Mesothelial cell of epicardium (in vitro differentiated cells): ENCODE data around the gene KIAA0408. TPM values are rescaled to one million over a fixed set of nuclear protein-coding genes. Genes with fewer than 3 reads are reported as not detected.
A peak's percentile ranks its signal among the peaks of the same experiment; 100 is the strongest.

ENCODE experiments used
- DNase-seq, 2 experiments: peaks; one replicate each; pipeline ENCODE4 v3.0.0; 2021; ENCODE audit warnings: low spot score in 2 of 2; ENCODE audit not compliant: unreplicated experiment in 2 of 2
- H3K27ac Mint-ChIP-seq: 2 replicates; pipeline ENCODE4 v1.8.0; 2021; ENCODE audit warnings: mixed read lengths
- H3K27me3 Mint-ChIP-seq: 2 replicates; pipeline ENCODE4 v1.8.0; 2021; ENCODE audit warnings: low read depth, mixed read lengths
- H3K36me3 Mint-ChIP-seq: 2 replicates; pipeline ENCODE4 v1.8.0; 2021; ENCODE audit warnings: mixed read lengths
- H3K4me1 Mint-ChIP-seq: 2 replicates; pipeline ENCODE4 v1.8.0; 2021; ENCODE audit warnings: mixed read lengths
- H3K4me3 Mint-ChIP-seq: 2 replicates; pipeline ENCODE4 v1.8.0; 2021; ENCODE audit warnings: mild to moderate bottlenecking, moderate library complexity, mixed read lengths
- H3K9me3 Mint-ChIP-seq: 2 replicates; pipeline ENCODE4 v1.8.0; 2021; ENCODE audit warnings: mixed read lengths
- total RNA-seq: library from RNA; stranded (reverse); gene quantifications from 3 replicates; pipeline ENCODE4 v1.2.1, GENCODE V29; 2021
- TF ChIP-seq, protein P1 (sequence below): fragments of 200-600 bp; sonication (generic); IDR thresholded peaks from one replicate; pipeline ENCODE4 v1.5.0; 2021; ENCODE audit warnings: antibody characterized with exemption; ENCODE audit not compliant: unreplicated experiment

KIAA0408 gene
- total RNA-seq, result 0.25 to 0.58 TPM (median 0.27 TPM) in 3 replicates

DNA sequence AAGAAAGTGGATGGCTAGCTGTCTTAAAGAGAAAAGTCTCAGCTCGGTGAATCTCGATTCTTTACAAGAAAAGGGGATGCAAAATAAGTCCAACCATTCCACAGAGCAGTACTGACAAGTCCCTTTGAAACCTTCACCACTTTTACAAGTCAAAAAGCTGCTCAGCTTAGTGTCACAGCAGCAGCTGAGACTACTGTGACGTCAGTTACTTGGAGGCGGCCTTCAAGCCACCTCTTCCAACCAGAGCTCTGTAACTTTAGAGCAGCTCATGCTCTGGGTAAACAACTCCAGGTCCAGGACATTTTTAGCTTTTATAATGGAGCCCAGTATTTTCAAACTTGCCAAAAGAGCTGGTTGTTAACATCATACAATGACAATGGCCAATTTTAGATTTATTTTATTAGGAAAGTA lies at the start of gene KIAA0408:
KIAA0408 (minus strand) TSS at position 159 of the 411 bp plus-strand sequence. CDS start 5,408 bp downstream, outside the sequence.
- Mint-ChIP-seq H3K27ac (peak within 1 kb of the TSS; percentile 37), H3K4me1 (peaks cover 21% of the 10 kb centered on the region), H3K4me3 (peak within 1 kb of the TSS; percentile 13), H3K9me3 (no peaks in the 10 kb centered on the region), H3K27me3 (no peaks in the 10 kb centered on the region), H3K36me3 (no peaks in the 10 kb centered on the region)
- TF ChIP-seq, protein P1, sequence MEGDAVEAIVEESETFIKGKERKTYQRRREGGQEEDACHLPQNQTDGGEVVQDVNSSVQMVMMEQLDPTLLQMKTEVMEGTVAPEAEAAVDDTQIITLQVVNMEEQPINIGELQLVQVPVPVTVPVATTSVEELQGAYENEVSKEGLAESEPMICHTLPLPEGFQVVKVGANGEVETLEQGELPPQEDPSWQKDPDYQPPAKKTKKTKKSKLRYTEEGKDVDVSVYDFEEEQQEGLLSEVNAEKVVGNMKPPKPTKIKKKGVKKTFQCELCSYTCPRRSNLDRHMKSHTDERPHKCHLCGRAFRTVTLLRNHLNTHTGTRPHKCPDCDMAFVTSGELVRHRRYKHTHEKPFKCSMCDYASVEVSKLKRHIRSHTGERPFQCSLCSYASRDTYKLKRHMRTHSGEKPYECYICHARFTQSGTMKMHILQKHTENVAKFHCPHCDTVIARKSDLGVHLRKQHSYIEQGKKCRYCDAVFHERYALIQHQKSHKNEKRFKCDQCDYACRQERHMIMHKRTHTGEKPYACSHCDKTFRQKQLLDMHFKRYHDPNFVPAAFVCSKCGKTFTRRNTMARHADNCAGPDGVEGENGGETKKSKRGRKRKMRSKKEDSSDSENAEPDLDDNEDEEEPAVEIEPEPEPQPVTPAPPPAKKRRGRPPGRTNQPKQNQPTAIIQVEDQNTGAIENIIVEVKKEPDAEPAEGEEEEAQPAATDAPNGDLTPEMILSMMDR, result no peak
- DNase-seq, result no peak

GRCh38 chr6:127506894-127507293 lies 47.7 kb upstream of the KIAA0408 start:
- no peak overlapping the region for H3K27ac Mint-ChIP-seq
- TF ChIP-seq, protein P1, result no peak
- peaks cover 12% of the 10 kb centered on the region for H3K9me3 Mint-ChIP-seq
- H3K4me1 Mint-ChIP-seq, result no peaks in the 10 kb centered on the region
- DNase-seq, result no peak
- H3K4me3 Mint-ChIP-seq, result no peak overlapping the region
- peaks cover 31% of the 10 kb centered on the region for H3K27me3 Mint-ChIP-seq
- no peaks in the 10 kb centered on the region for H3K36me3 Mint-ChIP-seq

DNA sequence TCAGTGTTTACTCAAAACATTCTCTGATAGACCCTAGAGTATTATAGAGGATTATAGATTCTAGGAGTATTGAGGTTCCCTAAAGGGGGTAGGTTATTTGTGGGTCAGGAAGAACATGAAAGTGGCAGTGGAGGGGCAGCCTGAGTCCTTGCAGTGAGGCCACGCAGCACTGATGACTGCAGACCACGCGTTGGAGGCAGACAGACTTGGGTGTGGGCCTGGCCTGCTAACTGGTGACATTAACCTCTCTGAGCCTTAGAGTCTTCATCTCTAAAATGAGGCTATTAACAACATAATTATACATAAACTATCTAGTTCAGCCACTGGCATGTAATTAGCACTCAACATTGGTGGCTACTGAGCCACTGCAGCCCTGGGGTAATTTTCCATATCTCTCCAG lies 43.8 kb upstream of the KIAA0408 start:
- TF ChIP-seq, protein P1, result no peak
- H3K27ac Mint-ChIP-seq, result no peak overlapping the region
- no peaks in the 10 kb centered on the region for H3K36me3 Mint-ChIP-seq
- no peak overlapping the region for H3K4me3 Mint-ChIP-seq
- H3K9me3 Mint-ChIP-seq, result peaks cover 4% of the 10 kb centered on the region
- DNase-seq, result no peak
- H3K27me3 Mint-ChIP-seq, result peaks cover 6% of the 10 kb centered on the region
- no peaks in the 10 kb centered on the region for H3K4me1 Mint-ChIP-seq

DNA sequence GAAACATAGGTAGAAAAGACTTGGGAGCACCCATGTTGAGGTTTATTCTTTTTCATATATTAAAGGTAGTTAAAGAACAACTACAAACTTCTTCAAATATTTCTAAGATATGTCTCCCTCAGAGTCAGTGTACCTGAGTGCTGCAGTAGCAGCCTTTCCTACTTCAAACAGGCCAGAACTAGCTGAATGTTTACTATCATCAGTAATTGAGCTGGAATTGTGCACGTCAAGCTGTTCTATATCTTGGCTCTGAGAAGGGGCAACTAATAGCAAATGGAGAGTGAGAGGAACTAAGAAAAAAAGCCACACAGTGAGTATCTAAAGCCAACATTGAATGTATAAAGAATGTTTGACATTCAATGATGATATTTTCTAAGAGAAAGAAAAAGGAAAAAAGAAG lies 38.2 kb upstream of the KIAA0408 start:
- H3K4me3 Mint-ChIP-seq, result no peak overlapping the region
- DNase-seq, result no peak
- H3K27ac Mint-ChIP-seq, result no peak overlapping the region
- H3K4me1 Mint-ChIP-seq, result no peaks in the 10 kb centered on the region
- TF ChIP-seq, protein P1, result no peak
- peaks cover 13% of the 10 kb centered on the region for H3K27me3 Mint-ChIP-seq
- H3K36me3 Mint-ChIP-seq, result no peaks in the 10 kb centered on the region
- no peaks in the 10 kb centered on the region for H3K9me3 Mint-ChIP-seq

- no peaks in the 10 kb centered on the region for H3K9me3 Mint-ChIP-seq
Observed at GRCh38 chr6:127496471-127496870, 37.3 kb upstream of the KIAA0408 start.

More at GRCh38 chr6:127496471-127496870, 37.3 kb upstream of the KIAA0408 start:
- no peak overlapping the region for H3K4me3 Mint-ChIP-seq
- H3K36me3 Mint-ChIP-seq, result no peaks in the 10 kb centered on the region
- H3K27me3 Mint-ChIP-seq, result peaks cover 13% of the 10 kb centered on the region
- no peak overlapping the region for H3K27ac Mint-ChIP-seq
- no peaks in the 10 kb centered on the region for H3K4me1 Mint-ChIP-seq
- TF ChIP-seq, protein P1, result no peak
- DNase-seq, result no peak
